DOHH2 (cell line): ENCODE data around the gene SOX10.

Experiments used
- H3F3A ChIP-seq: fragments of 200-600 bp; sonication (generic), shearing (Covaris generic); 2 replicates; pipeline ENCODE4 v1.6.0; 2016; ENCODE audit warnings: antibody characterized with exemption, mild to moderate bottlenecking; ENCODE audit not compliant: control insufficient read depth, insufficient read depth
- H3K27ac ChIP-seq: fragments of 200-600 bp; sonication (generic); 2 replicates; pipeline ENCODE4 v1.5.1; 2014; ENCODE audit warnings: low read depth, mild to moderate bottlenecking, low read length, moderate library complexity
- H3K27me3 ChIP-seq: fragments of 200-600 bp; sonication (generic); 2 replicates; pipeline ENCODE4 v1.6.1; 2014; ENCODE audit warnings: mild to moderate bottlenecking, low read length, mixed read lengths; ENCODE audit not compliant: control insufficient read depth
- H3K36me3 ChIP-seq: fragments of 200-600 bp; sonication (generic); 2 replicates; pipeline ENCODE4 v1.6.1; 2014; ENCODE audit warnings: mild to moderate bottlenecking, low read length, moderate library complexity, mixed read lengths; ENCODE audit not compliant: control insufficient read depth
- H3K4me1 ChIP-seq: fragments of 200-600 bp; sonication (generic); 2 replicates; pipeline ENCODE4 v1.6.1; 2014; ENCODE audit warnings: mild to moderate bottlenecking, low read length, mixed read lengths; ENCODE audit not compliant: control insufficient read depth
- H3K4me2 ChIP-seq: fragments of 200-600 bp; sonication (generic); 2 replicates; pipeline ENCODE4 v1.6.0; 2014; ENCODE audit warnings: mild to moderate bottlenecking, low read length, moderate library complexity
- H3K4me3 ChIP-seq: fragments of 200-600 bp; sonication (generic); 2 replicates; pipeline ENCODE4 v1.5.1; 2014; ENCODE audit warnings: mild to moderate bottlenecking, low read length, mixed read lengths
- H3K79me2 ChIP-seq: fragments of 200-600 bp; sonication (generic); 2 replicates; pipeline ENCODE4 v1.6.1; 2014; ENCODE audit warnings: mild to moderate bottlenecking, low read length, mixed read lengths; ENCODE audit not compliant: control insufficient read depth
- H3K9me2 ChIP-seq: fragments of 200-600 bp; sonication (generic); replicated peaks from 2 replicates; pipeline ENCODE4 v1.6.1; 2014; ENCODE audit warnings: mild to moderate bottlenecking, low read length, mixed read lengths; ENCODE audit not compliant: control insufficient read depth
- H3K9me3 ChIP-seq: fragments of 200-600 bp; sonication (generic); 2 replicates; pipeline ENCODE4 v1.6.1; 2014; ENCODE audit warnings: antibody characterized with exemption, low read length, mixed read lengths; ENCODE audit not compliant: control insufficient read depth, insufficient read depth
- H4K20me1 ChIP-seq: fragments of 200-600 bp; sonication (generic); 2 replicates; pipeline ENCODE4 v1.6.0; 2014; ENCODE audit warnings: low read depth, mild to moderate bottlenecking, antibody characterized with exemption, low read length, moderate library complexity; ENCODE audit not compliant: control insufficient read depth, insufficient read depth
- EZH2phosphoT487 ChIP-seq: fragments of 200-600 bp; sonication (generic); IDR thresholded peaks from 2 replicates; pipeline ENCODE4 v1.6.1; 2017; ENCODE audit warnings: borderline replicate concordance, mild to moderate bottlenecking, antibody characterized with exemption, low read length, moderate library complexity, mixed read lengths
- TF ChIP-seq, protein P1 (sequence below): fragments of 200-600 bp; sonication (generic); IDR thresholded peaks from one replicate; pipeline ENCODE4 v1.5.1; 2014; ENCODE audit warnings: antibody characterized with exemption, mild to moderate bottlenecking, low read depth, low read length; ENCODE audit not compliant: poor library complexity, severe bottlenecking

The SOX10 gene

DNA sequence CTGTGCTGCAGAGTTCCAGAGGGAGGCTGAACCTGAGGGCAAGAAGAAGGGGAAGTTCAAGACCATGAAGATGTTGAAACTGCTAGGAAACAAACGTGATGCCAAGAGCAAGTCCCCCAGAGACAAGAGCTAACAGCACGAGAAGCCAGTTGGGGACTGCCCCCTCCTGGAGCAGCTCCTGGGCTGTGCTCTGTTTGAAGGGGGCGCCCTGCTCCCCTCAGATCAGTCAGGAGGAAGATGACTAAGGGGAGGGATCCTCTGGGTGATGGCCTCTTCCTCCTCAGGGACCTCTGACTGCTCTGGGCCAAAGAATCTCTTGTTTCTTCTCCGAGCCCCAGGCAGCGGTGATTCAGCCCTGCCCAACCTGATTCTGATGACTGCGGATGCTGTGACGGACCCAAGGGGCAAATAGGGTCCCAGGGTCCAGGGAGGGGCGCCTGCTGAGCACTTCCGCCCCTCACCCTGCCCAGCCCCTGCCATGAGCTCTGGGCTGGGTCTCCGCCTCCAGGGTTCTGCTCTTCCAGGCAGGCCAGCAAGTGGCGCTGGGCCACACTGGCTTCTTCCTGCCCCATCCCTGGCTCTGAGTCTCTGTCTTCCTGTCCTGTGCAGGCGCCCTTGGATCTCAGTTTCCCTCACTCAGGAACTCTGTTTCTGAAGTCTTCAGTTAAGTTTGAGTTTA lies 43.5 kb downstream of the SOX10 start:
- Histone ChIP-seq H3K4me3 (no peak overlapping the region), H4K20me1 (no peaks in the 10 kb centered on the region), H3K79me2 (no peaks in the 10 kb centered on the region), H3K36me3 (no peaks in the 10 kb centered on the region), H3K27ac (no peak overlapping the region), H3K9me3 (no peaks in the 10 kb centered on the region), H3F3A (no peaks in the 10 kb centered on the region), H3K4me2 (no peak overlapping the region), H3K4me1 (no peaks in the 10 kb centered on the region), H3K9me2 (no peaks in the 10 kb centered on the region), H3K27me3 (no peaks in the 10 kb centered on the region)
- no peak for TF ChIP-seq EZH2phosphoT487

- Histone ChIP-seq H3F3A (no peaks in the 10 kb centered on the region), H3K4me2 (peak overlapping the region; percentile 46), H3K4me3 (no peak overlapping the region), H3K36me3 (no peaks in the 10 kb centered on the region), H3K27me3 (no peaks in the 10 kb centered on the region), H3K4me1 (peaks cover 14% of the 10 kb centered on the region), H3K9me2 (no peaks in the 10 kb centered on the region), H3K27ac (no peak overlapping the region), H4K20me1 (peaks cover 3% of the 10 kb centered on the region; the same call in 1 of the 2 replicates), H3K79me2 (no peaks in the 10 kb centered on the region), H3K9me3 (no peaks in the 10 kb centered on the region)
- TF ChIP-seq EZH2phosphoT487, result no peak
- TF ChIP-seq, protein P1, sequence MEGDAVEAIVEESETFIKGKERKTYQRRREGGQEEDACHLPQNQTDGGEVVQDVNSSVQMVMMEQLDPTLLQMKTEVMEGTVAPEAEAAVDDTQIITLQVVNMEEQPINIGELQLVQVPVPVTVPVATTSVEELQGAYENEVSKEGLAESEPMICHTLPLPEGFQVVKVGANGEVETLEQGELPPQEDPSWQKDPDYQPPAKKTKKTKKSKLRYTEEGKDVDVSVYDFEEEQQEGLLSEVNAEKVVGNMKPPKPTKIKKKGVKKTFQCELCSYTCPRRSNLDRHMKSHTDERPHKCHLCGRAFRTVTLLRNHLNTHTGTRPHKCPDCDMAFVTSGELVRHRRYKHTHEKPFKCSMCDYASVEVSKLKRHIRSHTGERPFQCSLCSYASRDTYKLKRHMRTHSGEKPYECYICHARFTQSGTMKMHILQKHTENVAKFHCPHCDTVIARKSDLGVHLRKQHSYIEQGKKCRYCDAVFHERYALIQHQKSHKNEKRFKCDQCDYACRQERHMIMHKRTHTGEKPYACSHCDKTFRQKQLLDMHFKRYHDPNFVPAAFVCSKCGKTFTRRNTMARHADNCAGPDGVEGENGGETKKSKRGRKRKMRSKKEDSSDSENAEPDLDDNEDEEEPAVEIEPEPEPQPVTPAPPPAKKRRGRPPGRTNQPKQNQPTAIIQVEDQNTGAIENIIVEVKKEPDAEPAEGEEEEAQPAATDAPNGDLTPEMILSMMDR, result peak; percentile 99
Measured at GRCh38 chr22:37933711-37934376, 50.5 kb downstream of the SOX10 start.

- Histone ChIP-seq H3K9me3 (no peaks in the 10 kb centered on the region), H3K4me3 (no peak overlapping the region), H3K36me3 (no peaks in the 10 kb centered on the region), H3K27ac (no peak overlapping the region), H3K4me2 (no peak overlapping the region), H3K27me3 (no peaks in the 10 kb centered on the region), H3F3A (no peaks in the 10 kb centered on the region), H3K4me1 (peaks cover 14% of the 10 kb centered on the region), H3K79me2 (no peaks in the 10 kb centered on the region), H4K20me1 (peaks cover 3% of the 10 kb centered on the region; the same call in 1 of the 2 replicates), H3K9me2 (no peaks in the 10 kb centered on the region)
- TF ChIP-seq EZH2phosphoT487, result no peak
- TF ChIP-seq, protein P1, result no peak
Measured at GRCh38 chr22:37932821-37933578, 51.4 kb downstream of the SOX10 start.
